Ishikawa (cell line): ENCODE results near the gene WIPF2.

Experiments
- CEBPB ChIP-seq: IDR thresholded peaks from 2 replicates; pipeline ENCODE4 v1.6.1; 2012
- CREB1 ChIP-seq: IDR thresholded peaks from 2 replicates; pipeline ENCODE4 v1.6.1; 2012; ENCODE audit warnings: low read depth
- EGR1 ChIP-seq: IDR thresholded peaks from 2 replicates; pipeline ENCODE4 v1.6.1; 2012
- EP300 ChIP-seq: IDR thresholded peaks from 2 replicates; pipeline ENCODE4 v1.6.1; 2012; ENCODE audit warnings: borderline replicate concordance
- FOXM1 ChIP-seq: IDR thresholded peaks from 2 replicates; pipeline ENCODE4 v1.6.1; 2012; ENCODE audit warnings: low read depth, borderline replicate concordance
- MAX ChIP-seq: IDR thresholded peaks from 2 replicates; pipeline ENCODE4 v1.6.1; 2012
- NFIC ChIP-seq: IDR thresholded peaks from 2 replicates; pipeline ENCODE4 v1.6.1; 2012
- RAD21 ChIP-seq: IDR thresholded peaks from 2 replicates; pipeline ENCODE4 v1.6.1; 2012; ENCODE audit warnings: low read depth
- REST ChIP-seq: IDR thresholded peaks from 2 replicates; pipeline ENCODE4 v1.6.1; 2012; ENCODE audit warnings: low read depth, mild to moderate bottlenecking
- TAF1 ChIP-seq: IDR thresholded peaks from 2 replicates; pipeline ENCODE4 v1.6.1; 2012; ENCODE audit warnings: low read depth, mild to moderate bottlenecking
- TCF12 ChIP-seq: IDR thresholded peaks from 2 replicates; pipeline ENCODE4 v1.6.1; 2012; ENCODE audit warnings: low read depth
- TEAD4 ChIP-seq: IDR thresholded peaks from 2 replicates; pipeline ENCODE4 v1.6.1; 2012
- USF1 ChIP-seq: IDR thresholded peaks from 2 replicates; pipeline ENCODE4 v1.6.1; 2012
- YY1 ChIP-seq: IDR thresholded peaks from 2 replicates; pipeline ENCODE4 v1.6.1; 2012; ENCODE audit warnings: low read depth
- ZBTB7A ChIP-seq: IDR thresholded peaks from 2 replicates; pipeline ENCODE4 v1.6.1; 2012; ENCODE audit warnings: low read depth

Gene WIPF2

GRCh38 chr17:40312131-40312731 lies 93.1 kb downstream of the WIPF2 start:
- no peak for TF ChIP-seq EP300
- no peak for TF ChIP-seq TEAD4
- TF ChIP-seq TCF12 = no peak
- 0 out of 2 replicates have a peak, but pooled peaks have one; percentile 30 for TF ChIP-seq NFIC
- TF ChIP-seq CEBPB = no peak
- TF ChIP-seq EGR1 = no peak
- no peak for TF ChIP-seq USF1
- TF ChIP-seq MAX = no peak
- no peak for TF ChIP-seq TAF1

GRCh38 chr17:40312893-40313667 lies 94.0 kb downstream of the WIPF2 start:
- TF ChIP-seq YY1 = no peak
- no peak for TF ChIP-seq EGR1
- no peak; the same call in 1 of the 2 replicates for TF ChIP-seq MAX
- 0 out of 2 replicates have a peak, but pooled peaks have one; percentile 23 for TF ChIP-seq ZBTB7A
- no peak for TF ChIP-seq TCF12

GRCh38 chr17:40313668-40314583 lies 94.8 kb downstream of the WIPF2 start:
- no peak for TF ChIP-seq REST
- no peak for TF ChIP-seq CREB1
- no peak; the same call in 1 of the 2 replicates for TF ChIP-seq MAX
- TF ChIP-seq TAF1 = no peak
- TF ChIP-seq EP300 = no peak

DNA sequence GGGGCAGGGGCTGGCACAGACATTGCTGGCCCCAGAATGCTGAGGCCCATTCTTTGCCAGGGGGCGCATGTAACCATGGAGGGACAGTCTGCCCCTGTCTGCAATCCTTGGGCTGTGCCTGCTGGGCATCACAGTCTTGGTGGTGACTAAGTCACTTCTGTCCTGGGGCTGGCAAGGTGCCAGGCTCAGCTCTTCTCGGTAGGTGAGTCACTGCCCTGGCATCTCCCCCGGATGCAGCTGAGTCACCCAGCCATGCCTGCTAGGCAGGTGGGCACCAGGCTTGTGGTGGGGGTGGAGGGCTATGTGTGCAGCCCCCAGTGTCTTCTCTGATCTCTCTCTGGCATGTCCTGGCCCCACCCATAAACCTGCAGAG lies 95.5 kb downstream of the WIPF2 start:
- TF ChIP-seq TCF12 (peak; percentile 97), MAX (peak; percentile 84), TAF1 (0 out of 2 replicates have a peak, but pooled peaks have one; percentile 38), EGR1 (peak; percentile 42; the same call in 1 of the 2 replicates), RAD21 (peak; percentile 21; the same call in 1 of the 2 replicates), ZBTB7A (peak; percentile 99), REST (no peak), FOXM1 (peak; percentile 66; the same call in 1 of the 2 replicates), TEAD4 (peak; percentile 99), EP300 (peak; percentile 96), CEBPB (peak; percentile 58; the same call in 1 of the 2 replicates), CREB1 (no peak), USF1 (0 out of 2 replicates have a peak, but pooled peaks have one; percentile 18), YY1 (peak; percentile 52; the same call in 1 of the 2 replicates), NFIC (peak; percentile 99)
